ENCODE data around the gene DOCK7.
"Not testable (repeated sequence)": the region's sequence is repeated elsewhere in the genome, so short reads cannot be mapped to it uniquely, and the experiment has no call there.

DOCK7 gene

GRCh38 chr1:62608905-62609304 lies 79.3 kb downstream of the DOCK7 start:
- no peak for DNase-seq

DNA sequence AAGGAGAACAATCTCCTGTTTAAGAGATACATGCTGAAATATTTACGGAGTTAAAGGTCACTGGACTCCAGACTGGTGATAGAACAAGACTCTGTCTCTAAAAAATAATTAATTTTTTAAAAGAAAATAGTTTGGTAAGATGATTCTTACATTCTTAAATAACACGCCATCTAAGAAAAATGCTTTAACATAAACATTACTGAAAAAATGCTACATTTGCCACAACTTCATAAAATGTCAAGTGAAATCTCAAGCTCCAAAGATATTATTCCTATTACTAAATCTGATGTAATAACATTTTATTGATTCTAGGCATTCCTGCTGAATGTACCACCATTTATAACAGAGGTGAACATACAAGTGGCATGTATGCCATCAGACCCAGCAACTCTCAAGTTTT lies 86.7 kb downstream of the DOCK7 start:
- no peak for DNase-seq

- DNase-seq = no peak
Measured at GRCh38 chr1:62599044-62599443, 89.1 kb downstream of the DOCK7 start.

DNA sequence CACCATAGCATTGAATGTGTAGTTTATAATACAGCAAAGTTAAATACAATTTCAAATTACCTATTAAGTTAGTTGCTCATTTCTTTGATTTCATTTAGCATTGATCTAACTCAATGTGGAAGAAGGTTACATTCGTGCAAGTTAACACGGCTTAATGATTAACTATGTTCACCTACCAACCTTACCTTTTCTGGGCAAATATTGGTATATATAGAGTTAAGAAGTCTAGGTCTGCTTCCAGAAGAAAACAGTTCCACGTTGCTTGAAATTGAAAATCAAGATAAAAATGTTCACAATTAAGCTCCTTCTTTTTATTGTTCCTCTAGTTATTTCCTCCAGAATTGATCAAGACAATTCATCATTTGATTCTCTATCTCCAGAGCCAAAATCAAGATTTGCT lies 90.9 kb downstream of the DOCK7 start, which contains the start of gene ANGPTL3:
TSS of gene ANGPTL3 (plus strand) at position 240 of the 400 bp plus-strand sequence. CDS start at position 287, 47 bp downstream.
- no peak for DNase-seq

- no peak for DNase-seq
Measured at GRCh38 chr1:62595647-62596046, 92.5 kb downstream of the DOCK7 start.

GRCh38 chr1:62593825-62594394 lies 94.3 kb downstream of the DOCK7 start:
- DNase-seq = no peak

GRCh38 chr1:62590970-62591368 lies 97.2 kb downstream of the DOCK7 start:
- no peak for DNase-seq

DNA sequence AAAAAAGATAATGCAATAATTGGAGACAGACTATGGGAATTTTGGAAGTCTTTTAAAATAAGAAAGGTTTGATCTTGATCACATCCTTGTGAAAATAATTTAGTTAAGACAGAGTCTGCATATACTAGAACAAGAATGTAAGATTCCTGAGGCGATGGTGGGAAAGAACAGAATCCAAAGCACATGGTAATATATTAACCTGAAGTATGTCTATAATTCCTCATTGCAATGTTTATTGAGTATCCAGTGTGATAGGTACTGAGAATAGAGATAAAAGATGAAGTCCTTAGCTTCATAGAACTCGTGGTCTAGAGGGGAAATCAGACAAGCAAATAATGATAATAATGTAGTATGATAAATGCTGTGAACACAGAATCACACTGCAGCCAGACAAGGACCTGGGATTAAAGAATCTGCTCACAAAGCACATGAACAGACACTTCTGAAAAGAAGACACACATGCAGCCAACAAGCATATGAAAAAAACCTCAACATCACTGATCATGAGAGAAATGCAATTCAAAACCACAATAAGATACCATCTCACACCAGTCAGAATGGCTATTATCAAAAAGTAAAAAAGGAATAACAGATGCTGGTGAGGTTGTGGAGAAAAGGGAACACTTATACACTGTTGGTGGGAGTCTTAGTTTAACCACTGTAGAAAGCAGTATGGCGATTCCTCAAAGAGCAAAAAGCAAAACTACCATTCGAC lies 97.8 kb downstream of the DOCK7 start:
- DNase-seq = no peak

DNA sequence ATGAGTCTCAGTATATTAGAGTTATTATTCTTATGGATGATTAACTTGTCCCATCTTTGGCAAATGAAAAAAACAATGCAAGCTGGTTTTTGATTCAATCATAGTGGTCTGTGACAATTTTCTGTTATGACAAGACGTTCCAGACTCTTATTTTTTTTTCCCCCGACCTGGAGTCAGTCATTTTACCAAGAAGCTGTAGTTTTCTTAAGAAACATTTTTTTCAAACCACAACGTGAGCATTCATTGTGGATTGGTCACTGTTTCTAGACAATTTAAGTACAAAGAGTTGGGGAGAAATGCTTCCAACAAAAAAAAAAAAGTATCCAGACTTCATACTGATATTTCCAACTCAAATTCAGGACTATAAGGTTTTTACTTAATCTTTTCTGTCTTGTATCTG lies 98.9 kb downstream of the DOCK7 start:
- no peak for DNase-seq

DNA sequence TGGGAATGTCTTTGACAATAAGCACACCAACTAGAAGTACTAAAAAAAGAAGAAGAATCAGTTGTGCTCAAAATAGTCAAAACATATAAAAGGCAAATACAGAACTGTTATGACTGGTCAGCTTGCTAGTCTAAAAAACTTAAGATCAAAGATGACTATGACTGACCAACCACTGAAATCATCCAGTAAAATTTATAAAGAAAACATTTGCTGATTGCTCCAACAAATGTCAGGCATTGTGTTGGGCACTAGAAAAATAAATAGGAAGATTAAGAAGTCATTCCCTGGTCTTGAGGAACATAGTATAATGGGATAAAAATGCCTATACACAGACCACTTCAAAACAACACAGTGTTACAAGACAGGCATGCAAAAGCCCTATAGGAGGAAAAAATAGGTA lies 100.2 kb downstream of the DOCK7 start:
- no peak for DNase-seq

DNA sequence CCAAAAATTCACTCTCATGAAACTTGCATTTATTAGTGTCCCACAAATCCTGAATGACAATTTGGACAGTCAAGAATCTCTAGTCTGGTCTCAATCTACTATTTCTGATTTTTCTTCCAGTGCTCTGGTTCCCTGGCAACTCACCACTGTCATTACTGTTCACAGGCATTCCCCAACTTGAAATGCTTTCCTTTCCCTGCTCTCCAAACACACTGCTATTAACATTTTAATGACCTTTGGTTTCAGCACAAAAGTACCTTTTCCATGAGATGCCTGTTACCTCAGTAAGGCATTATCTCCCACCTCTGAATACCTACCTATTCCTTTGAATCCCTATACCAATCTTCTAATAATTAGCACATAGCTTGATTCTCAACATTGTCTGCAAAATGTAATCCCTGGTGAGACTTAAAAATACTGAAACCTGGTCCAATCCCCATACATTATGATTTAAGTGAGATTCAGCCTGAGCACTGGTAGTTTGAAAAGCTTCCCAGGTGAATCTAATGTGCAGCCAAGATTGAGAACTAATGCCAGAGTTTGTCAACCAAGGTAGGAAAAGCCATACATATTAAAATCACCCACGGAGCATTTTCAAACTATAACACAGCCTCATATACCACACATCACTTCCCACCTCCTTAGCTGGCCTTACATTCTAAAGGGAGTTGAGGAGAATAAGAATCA lies 102.6 kb downstream of the DOCK7 start:
- no peak for DNase-seq

GRCh38 chr1:62573675-62574074 lies 114.5 kb downstream of the DOCK7 start:
- DNase-seq = no peak

GRCh38 chr1:62572476-62572875 lies 115.7 kb downstream of the DOCK7 start:
- DNase-seq = no peak

- DNase-seq = not testable (repeated sequence)
Measured at GRCh38 chr1:62571517-62571916, 116.7 kb downstream of the DOCK7 start.

- DNase-seq = not testable (repeated sequence)
Measured at GRCh38 chr1:62567926-62568325, 120.3 kb downstream of the DOCK7 start.

DNA sequence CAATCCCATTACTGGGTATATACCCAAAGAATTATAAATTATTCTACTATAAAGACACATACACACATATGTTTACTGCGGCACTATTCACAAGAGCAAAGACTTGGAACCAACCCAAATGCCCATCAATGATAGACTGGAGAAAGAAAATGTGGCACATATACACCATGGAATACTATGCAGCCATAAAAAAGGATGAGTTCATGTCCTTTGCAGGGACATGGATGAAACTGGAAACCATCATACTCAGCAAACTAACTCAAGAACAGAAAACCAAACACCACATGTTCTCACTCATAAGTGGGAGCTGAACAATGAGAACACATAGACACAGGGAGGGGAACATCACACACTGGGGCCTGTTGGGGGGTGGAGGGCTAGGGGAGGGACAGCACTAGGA lies 121.0 kb downstream of the DOCK7 start:
- DNase-seq = not testable (repeated sequence)

GRCh38 chr1:62561306-62561705 lies 126.9 kb downstream of the DOCK7 start:
- DNase-seq = no peak

DNA sequence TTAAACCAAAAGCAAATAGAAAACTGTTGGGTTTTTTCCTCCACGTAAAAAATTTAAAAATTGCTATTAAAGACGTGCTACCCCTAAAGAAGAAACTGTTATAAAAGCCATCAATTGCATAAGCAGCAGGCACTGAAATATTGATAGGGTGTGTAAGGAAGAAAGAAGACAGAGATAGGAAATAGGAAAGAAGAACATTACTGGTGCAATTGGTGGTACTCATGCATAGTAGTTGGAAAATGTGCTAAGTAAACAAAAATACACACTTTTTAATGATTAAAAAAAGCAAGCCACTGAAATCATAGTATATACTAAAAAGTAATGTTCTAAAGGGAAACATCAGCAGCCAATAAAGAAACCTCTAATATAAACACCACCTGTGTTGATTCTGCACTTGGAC lies 143.6 kb downstream of the DOCK7 start:
- DNase-seq = no peak

DNA sequence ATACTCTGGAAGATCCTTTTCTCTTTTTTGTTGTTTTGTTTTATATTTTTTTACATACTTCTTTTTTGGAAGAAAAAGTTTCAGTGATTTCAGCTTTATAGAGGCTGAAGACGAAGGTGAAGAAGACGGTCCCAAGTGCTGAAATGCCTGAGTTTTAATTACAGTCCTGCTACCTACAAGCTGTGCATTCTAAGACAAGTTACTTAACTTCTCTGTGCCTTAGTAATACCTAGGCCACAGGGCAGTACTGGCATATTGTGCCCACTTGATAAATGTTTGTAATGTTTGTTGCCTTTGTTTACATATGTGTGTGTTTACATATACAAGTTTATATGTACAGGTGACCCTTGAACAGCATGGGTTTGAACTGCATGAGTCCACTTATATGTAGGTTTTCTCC lies 147.1 kb downstream of the DOCK7 start:
- no peak for DNase-seq

- no peak for DNase-seq
Measured at GRCh38 chr1:62539028-62539447, 149.1 kb downstream of the DOCK7 start.

- DNase-seq = no peak
Measured at GRCh38 chr1:62536865-62537264, 151.3 kb downstream of the DOCK7 start.

GRCh38 chr1:62530516-62531154 lies 157.6 kb downstream of the DOCK7 start:
- DNase-seq = peak; percentile 50

GRCh38 chr1:62529227-62529626 lies 159.0 kb downstream of the DOCK7 start:
- DNase-seq = no peak

GRCh38 chr1:62528015-62528414 lies 160.2 kb downstream of the DOCK7 start:
- no peak for DNase-seq
